ENCODE results near the gene SLC13A2.

SLC13A2 gene

GRCh38 chr17:28493460-28493859 lies 20.0 kb downstream of the SLC13A2 start:
- no peak for DNase-seq

- peak; percentile 80 for DNase-seq
Observed at GRCh38 chr17:28494445-28495188, 21.2 kb downstream of the SLC13A2 start.

- no peak for DNase-seq
Observed at GRCh38 chr17:28495635-28496034, 22.2 kb downstream of the SLC13A2 start.

GRCh38 chr17:28497931-28498330 lies 24.5 kb downstream of the SLC13A2 start:
- no peak for DNase-seq

- no peak for DNase-seq
Observed at GRCh38 chr17:28498652-28499363, 25.4 kb downstream of the SLC13A2 start.

GRCh38 chr17:28499364-28499664 lies 25.9 kb downstream of the SLC13A2 start:
- no peak for DNase-seq

GRCh38 chr17:28499684-28500357 lies 26.4 kb downstream of the SLC13A2 start:
- DNase-seq = no peak

GRCh38 chr17:28500712-28501379 lies 27.4 kb downstream of the SLC13A2 start:
- DNase-seq = no peak

GRCh38 chr17:28501421-28502284 lies 28.2 kb downstream of the SLC13A2 start:
- DNase-seq = no peak

GRCh38 chr17:28503420-28503819 lies 30.0 kb downstream of the SLC13A2 start:
- no peak for DNase-seq

GRCh38 chr17:28505986-28506665 lies 32.7 kb downstream of the SLC13A2 start, which contains the start of gene FOXN1:
TSS of gene FOXN1 (plus strand) at chr17:28506348. CDS start at chr17:28523970, 17,622 bp downstream.
- no peak for DNase-seq

GRCh38 chr17:28506763-28507487 lies 33.5 kb downstream of the SLC13A2 start:
- no peak for DNase-seq

GRCh38 chr17:28507567-28508203 lies 34.2 kb downstream of the SLC13A2 start:
- DNase-seq = no peak

GRCh38 chr17:28508211-28508724 lies 34.8 kb downstream of the SLC13A2 start:
- no peak for DNase-seq

GRCh38 chr17:28509789-28510188 lies 36.3 kb downstream of the SLC13A2 start:
- DNase-seq = no peak

- no peak for DNase-seq
Observed at GRCh38 chr17:28511858-28512461, 38.5 kb downstream of the SLC13A2 start.

GRCh38 chr17:28513476-28513875 lies 40.0 kb downstream of the SLC13A2 start:
- DNase-seq = no peak

- no peak for DNase-seq
Observed at GRCh38 chr17:28514561-28515002, 41.1 kb downstream of the SLC13A2 start.

GRCh38 chr17:28515518-28515917 lies 42.1 kb downstream of the SLC13A2 start:
- DNase-seq = no peak

- no peak for DNase-seq
Observed at GRCh38 chr17:28518132-28518531, 44.7 kb downstream of the SLC13A2 start.
